ENCODE measurements around the gene ABHD6. TPM values are rescaled to one million over a fixed set of nuclear protein-coding genes. Genes with fewer than 3 reads are reported as not detected.

Gene ABHD6
- total and polyA plus RNA-seq, 9 of the 15 experiments (the other 6 are each of a cell fraction or from before 2014, with no cell fraction given), result 0.53 to 3.6 (median 2.5) TPM

- H2AFZ ChIP-seq (ENCODE audit: low read depth, low read length), result no peak overlapping the region
- H3K27me3 ChIP-seq (ENCODE audit: control insufficient read depth in 2 of 2, insufficient read depth in 2 of 2, low read length in 2 of 2), result no peaks in the 10 kb centered on the region
- H3K9me3 ChIP-seq (replicated peaks; ENCODE audit: control insufficient read depth, insufficient read depth, low read depth, low read length), result no peaks in the 10 kb centered on the region
- H3K36me3 ChIP-seq (ENCODE audit: control insufficient read depth, insufficient read depth, low read length), result no peaks in the 10 kb centered on the region
- no peak for FAIRE-seq
- no peak overlapping the region for H3K4me3 ChIP-seq
- no peak for ATAC-seq
- H3K9me1 ChIP-seq (ENCODE audit: control insufficient read depth, insufficient read depth, low read length), result no peaks in the 10 kb centered on the region
- no peak for DNase-seq (ENCODE audit: extremely low read depth in 1 of 4, low spot score in 3 of 4)
- no TSS peak for BruUV-seq (replicated peaks)
- peaks cover 28% of the 10 kb centered on the region for H3K79me2 ChIP-seq (ENCODE audit: control insufficient read depth, insufficient read depth, low read length)
- no peak overlapping the region for H3K4me2 ChIP-seq (ENCODE audit: insufficient read depth, low read length)
- peaks cover 17 to 21% of the 10 kb centered on the region in 2 experiments; a peak in 4 of 5 replicates for H3K4me1 ChIP-seq (replicated peaks in 1 of 2; ENCODE audit: control insufficient read depth in 2 of 2, insufficient read depth in 2 of 2, low read length in 2 of 2)
- H3K27ac ChIP-seq (ENCODE audit: extremely low read depth, low read depth, low read length), result no peak overlapping the region
- in situ Hi-C loops (cut with MboI) (no loop called here), intact Hi-C loops (cut with micrococcal nuclease) (loop anchor here (2.0 kb wide), 1 partner anchor 159 kb away; no protein-coding TSS in a partner anchor)
- 83% methylated on average over 2 of the region's 4 CpGs for WGBS (ENCODE audit: insufficient coverage, low coverage, missing lambda C conversion rate)
- POLR2A ChIA-PET, result interaction anchor here (2.2 kb wide), 1 partner anchor 19 kb away, joined by 5 read pairs; no protein-coding TSS in a partner anchor
- H4K20me1 ChIP-seq (replicated peaks; ENCODE audit: control insufficient read depth, insufficient read depth, low read length), result no peaks in the 10 kb centered on the region
- H3K9ac ChIP-seq (ENCODE audit: insufficient read depth in 1 of 2, low read depth in 2 of 2, low read length in 2 of 2), result no peak overlapping the region
- CTCF ChIA-PET (ENCODE audit: low intra/inter-chr PET ratio), result no interaction called here
- no peak for TF ChIP-seq ZNF324 (CRISPR knock-in tag; IDR thresholded peaks at IDR 0.05)
- no peak for TF ChIP-seq CHD2 (IDR thresholded peaks at IDR 0.05; ENCODE audit: low read depth, low read length)
- TF ChIP-seq RAD21 (CRISPR knock-in tag; conservative IDR thresholded peaks at IDR 0.05 in 1 of 2, IDR thresholded peaks at IDR 0.05 in 1 of 2), result no peak
- no peak for TF ChIP-seq REST (IDR thresholded peaks at IDR 0.05; ENCODE audit: borderline replicate concordance)
- no peak for TF ChIP-seq REST (CRISPR knock-in tag; IDR thresholded peaks at IDR 0.05; ENCODE audit: low read depth)
- TF ChIP-seq, protein P1, sequence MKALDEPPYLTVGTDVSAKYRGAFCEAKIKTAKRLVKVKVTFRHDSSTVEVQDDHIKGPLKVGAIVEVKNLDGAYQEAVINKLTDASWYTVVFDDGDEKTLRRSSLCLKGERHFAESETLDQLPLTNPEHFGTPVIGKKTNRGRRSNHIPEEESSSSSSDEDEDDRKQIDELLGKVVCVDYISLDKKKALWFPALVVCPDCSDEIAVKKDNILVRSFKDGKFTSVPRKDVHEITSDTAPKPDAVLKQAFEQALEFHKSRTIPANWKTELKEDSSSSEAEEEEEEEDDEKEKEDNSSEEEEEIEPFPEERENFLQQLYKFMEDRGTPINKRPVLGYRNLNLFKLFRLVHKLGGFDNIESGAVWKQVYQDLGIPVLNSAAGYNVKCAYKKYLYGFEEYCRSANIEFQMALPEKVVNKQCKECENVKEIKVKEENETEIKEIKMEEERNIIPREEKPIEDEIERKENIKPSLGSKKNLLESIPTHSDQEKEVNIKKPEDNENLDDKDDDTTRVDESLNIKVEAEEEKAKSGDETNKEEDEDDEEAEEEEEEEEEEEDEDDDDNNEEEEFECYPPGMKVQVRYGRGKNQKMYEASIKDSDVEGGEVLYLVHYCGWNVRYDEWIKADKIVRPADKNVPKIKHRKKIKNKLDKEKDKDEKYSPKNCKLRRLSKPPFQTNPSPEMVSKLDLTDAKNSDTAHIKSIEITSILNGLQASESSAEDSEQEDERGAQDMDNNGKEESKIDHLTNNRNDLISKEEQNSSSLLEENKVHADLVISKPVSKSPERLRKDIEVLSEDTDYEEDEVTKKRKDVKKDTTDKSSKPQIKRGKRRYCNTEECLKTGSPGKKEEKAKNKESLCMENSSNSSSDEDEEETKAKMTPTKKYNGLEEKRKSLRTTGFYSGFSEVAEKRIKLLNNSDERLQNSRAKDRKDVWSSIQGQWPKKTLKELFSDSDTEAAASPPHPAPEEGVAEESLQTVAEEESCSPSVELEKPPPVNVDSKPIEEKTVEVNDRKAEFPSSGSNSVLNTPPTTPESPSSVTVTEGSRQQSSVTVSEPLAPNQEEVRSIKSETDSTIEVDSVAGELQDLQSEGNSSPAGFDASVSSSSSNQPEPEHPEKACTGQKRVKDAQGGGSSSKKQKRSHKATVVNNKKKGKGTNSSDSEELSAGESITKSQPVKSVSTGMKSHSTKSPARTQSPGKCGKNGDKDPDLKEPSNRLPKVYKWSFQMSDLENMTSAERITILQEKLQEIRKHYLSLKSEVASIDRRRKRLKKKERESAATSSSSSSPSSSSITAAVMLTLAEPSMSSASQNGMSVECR (CRISPR knock-in tag; IDR thresholded peaks at IDR 0.05), result no peak
- no peak for TF ChIP-seq HLTF (IDR thresholded peaks at IDR 0.05)
- no peak for TF ChIP-seq ZNF589 (CRISPR knock-in tag; IDR thresholded peaks at IDR 0.05; ENCODE audit: low read depth)
Observed at GRCh38 chr3:58331593-58332152, 94.1 kb downstream of the ABHD6 start.

All from K562 (cell line).